ENCODE measurements around the gene CEBPZOS. TPM values are rescaled to one million over a fixed set of nuclear protein-coding genes. Genes with fewer than 3 reads are reported as not detected.
A peak's percentile ranks its signal among the peaks of the same experiment; 100 is the strongest.
"Not testable (repeated sequence)": the region's sequence is repeated elsewhere in the genome, so short reads cannot be mapped to it uniquely, and the experiment has no call there.

Gene CEBPZOS
- total RNA-seq, 6 experiments from 2014 or later, result 55.2 to 66.6 (median 63.5) TPM

GRCh38 chr2:37191747-37192146, 4.5 kb upstream of the CEBPZOS start:
- TF ChIP-seq CTCF (IDR thresholded peaks at IDR 0.05), result no peak
- H3K27me3 Mint-ChIP-seq (ENCODE audit: insufficient read depth), result peaks cover 12% of the 10 kb centered on the region
- no peaks in the 10 kb centered on the region for H3K9me3 Mint-ChIP-seq
- no peaks in the 10 kb centered on the region for H3K36me3 Mint-ChIP-seq (ENCODE audit: low read depth)
- DNase-seq, result no peak
- no peak overlapping the region for H3K27ac Mint-ChIP-seq
- peaks cover 18% of the 10 kb centered on the region for H3K4me1 Mint-ChIP-seq (ENCODE audit: low read depth)
- no peak overlapping the region for H3K4me3 Mint-ChIP-seq

- no peak for TF ChIP-seq CTCF (IDR thresholded peaks at IDR 0.05)
- Mint-ChIP-seq H3K4me3 (no peak overlapping the region), H3K4me1 (ENCODE audit: low read depth) (peaks cover 24% of the 10 kb centered on the region), H3K36me3 (ENCODE audit: low read depth) (no peaks in the 10 kb centered on the region), H3K27me3 (ENCODE audit: insufficient read depth) (peaks cover 10% of the 10 kb centered on the region), H3K9me3 (no peaks in the 10 kb centered on the region), H3K27ac (no peak overlapping the region)
- DNase-seq, result no peak
These were observed 3.7 kb upstream of the CEBPZOS start for GRCh38 chr2:37192551-37192950.

GRCh38 chr2:37195862-37196319, 405 bp upstream of the CEBPZOS start:
- Mint-ChIP-seq H3K4me3 (peak overlapping the region; percentile 100), H3K27ac (peak overlapping the region; percentile 99)
- not testable (repeated sequence) for H3K4me1 Mint-ChIP-seq (ENCODE audit: low read depth); H3K27me3 Mint-ChIP-seq (ENCODE audit: insufficient read depth); H3K9me3 Mint-ChIP-seq; H3K36me3 Mint-ChIP-seq (ENCODE audit: low read depth); DNase-seq

- Mint-ChIP-seq H3K4me3 (no peak overlapping the region), H3K36me3 (ENCODE audit: low read depth) (peaks cover 20% of the 10 kb centered on the region), H3K4me1 (ENCODE audit: low read depth) (peaks cover 22% of the 10 kb centered on the region), H3K9me3 (no peaks in the 10 kb centered on the region), H3K27me3 (ENCODE audit: insufficient read depth) (peaks cover 6% of the 10 kb centered on the region), H3K27ac (no peak overlapping the region; the same call in 1 of the 2 replicates)
- no peak for TF ChIP-seq CTCF (IDR thresholded peaks at IDR 0.05)
- DNase-seq, result no peak
These were observed 2.4 kb downstream of the CEBPZOS start for GRCh38 chr2:37198681-37199065.

- peaks cover 45% of the 10 kb centered on the region for H3K36me3 Mint-ChIP-seq (ENCODE audit: low read depth)
- H3K27me3 Mint-ChIP-seq (ENCODE audit: insufficient read depth), result peaks cover 4% of the 10 kb centered on the region
- no peak for DNase-seq
- TF ChIP-seq CTCF (IDR thresholded peaks at IDR 0.05), result no peak
- no peak overlapping the region for H3K4me3 Mint-ChIP-seq
- H3K9me3 Mint-ChIP-seq, result no peaks in the 10 kb centered on the region
- peaks cover 22% of the 10 kb centered on the region for H3K4me1 Mint-ChIP-seq (ENCODE audit: low read depth)
- H3K27ac Mint-ChIP-seq, result peak overlapping the region; percentile 9; the same call in 1 of the 2 replicates
These were observed 4.9 kb downstream of the CEBPZOS start for GRCh38 chr2:37201208-37201607.

- H3K9me3 Mint-ChIP-seq, result no peaks in the 10 kb centered on the region
- peaks cover 51% of the 10 kb centered on the region for H3K36me3 Mint-ChIP-seq (ENCODE audit: low read depth)
- TF ChIP-seq CTCF (IDR thresholded peaks at IDR 0.05), result no peak
- no peak for DNase-seq
- peaks cover 22% of the 10 kb centered on the region for H3K4me1 Mint-ChIP-seq (ENCODE audit: low read depth)
- peak overlapping the region; percentile 37; the same call in 1 of the 2 replicates for H3K27ac Mint-ChIP-seq
- peaks cover 2% of the 10 kb centered on the region; the same call in 1 of the 2 replicates for H3K27me3 Mint-ChIP-seq (ENCODE audit: insufficient read depth)
- H3K4me3 Mint-ChIP-seq, result no peak overlapping the region
These were observed 5.5 kb downstream of the CEBPZOS start for GRCh38 chr2:37201766-37202165.
